PC-9 (cell line): ENCODE results near the gene SH3PXD2B. TPM values are rescaled to one million over a fixed set of nuclear protein-coding genes. Genes with fewer than 3 reads are reported as not detected.

ENCODE experiments used
- BruUV-seq: library from RNA; stranded (reverse); fragments of 400-500 nt; replicated peaks from 2 replicates; lab custom pipeline; 2021; lab: Mats Ljungman, UMichigan
- CTCF ChIA-PET: fragments of 300-600 bp; sonication (Branson Sonifier 250); formaldehyde crosslinking; loops from one replicate; lab custom pipeline; 2022; ENCODE audit warnings: antibody characterized with exemption; lab: Charles Lee
- POLR2A ChIA-PET: fragments of 300-600 bp; sonication (Branson Sonifier 250); formaldehyde crosslinking; loops from one replicate; lab custom pipeline; 2022; ENCODE audit warnings: antibody characterized with exemption; ENCODE audit not compliant: unreplicated experiment; lab: Charles Lee
- DNase-seq, 2 experiments: peaks; one replicate each; pipeline versions ENCODE4 v3.0.0 to v3.0.0-alpha.2; 2015 to 2022; ENCODE audit warnings: mixed read lengths in 1 of 2
- H2AFZ ChIP-seq: fragments of 200-600 bp; sonication (generic); 2 replicates; pipeline ENCODE4 v1.8.1; 2017; ENCODE audit warnings: antibody characterized with exemption
- H3F3A ChIP-seq: fragments of 200-600 bp; sonication (generic); 2 replicates; pipeline ENCODE4 v1.8.1; 2017; ENCODE audit warnings: antibody characterized with exemption, mild to moderate bottlenecking, low read depth; ENCODE audit not compliant: insufficient read depth
- H3K27ac ChIP-seq: fragments of 200-600 bp; sonication (generic); 2 replicates; pipeline ENCODE4 v1.6.1; 2016; ENCODE audit warnings: mixed run types
- H3K27me3 ChIP-seq: fragments of 200-600 bp; sonication (generic); 2 replicates; pipeline ENCODE4 v1.6.1; 2016; ENCODE audit warnings: low read depth, mixed run types; ENCODE audit not compliant: insufficient read depth
- H3K36me3 ChIP-seq: fragments of 200-600 bp; sonication (generic); 2 replicates; pipeline ENCODE4 v1.6.1; 2016; ENCODE audit warnings: low read depth, mixed run types
- H3K4me1 ChIP-seq: fragments of 200-600 bp; sonication (generic); replicated peaks from 2 replicates; pipeline ENCODE4 v1.6.1; 2016; ENCODE audit warnings: mixed run types; ENCODE audit not compliant: insufficient read depth
- H3K4me2 ChIP-seq: fragments of 200-600 bp; sonication (generic); 2 replicates; pipeline ENCODE4 v1.6.1; 2017; ENCODE audit warnings: mixed run types
- H3K4me3 ChIP-seq: fragments of 200-600 bp; sonication (generic); 2 replicates; pipeline ENCODE4 v1.6.1; 2016; ENCODE audit warnings: mixed run types
- H3K79me2 ChIP-seq: fragments of 200-600 bp; sonication (generic); 2 replicates; pipeline ENCODE4 v1.6.1; 2017; ENCODE audit warnings: low read depth, mixed run types
- H3K9me2 ChIP-seq: fragments of 200-600 bp; sonication (generic); 2 replicates; pipeline ENCODE4 v1.8.1; 2017; ENCODE audit warnings: mild to moderate bottlenecking; ENCODE audit not compliant: insufficient read depth
- H3K9me3 ChIP-seq: fragments of 200-600 bp; sonication (generic); 2 replicates; pipeline ENCODE4 v1.8.1; 2016; ENCODE audit warnings: low read depth; ENCODE audit not compliant: insufficient read depth
- H4K20me1 ChIP-seq: fragments of 200-600 bp; sonication (generic); 2 replicates; pipeline ENCODE4 v1.8.1; 2017; ENCODE audit not compliant: insufficient read depth
- CTCF ChIP-seq: fragments of 200-600 bp; sonication (generic); conservative IDR thresholded peaks from 2 replicates; pipeline ENCODE4 v1.6.1; 2017; ENCODE audit warnings: mixed run types, antibody characterized with exemption, mild to moderate bottlenecking, moderate library complexity
- EZH2 ChIP-seq: fragments of 200-600 bp; sonication (generic); IDR thresholded peaks from 2 replicates; pipeline ENCODE4 v1.8.0; 2017; ENCODE audit warnings: antibody characterized with exemption, low read depth
- intact Hi-C: fragments of 100-400 bp; cut with micrococcal nuclease; formaldehyde crosslinking; loops from one replicate; pipeline ENCODE4 v1.10.0; 2022; ENCODE audit not compliant: unreplicated experiment
- total RNA-seq: library from RNA; stranded (reverse); gene quantifications from 2 replicates; pipeline ENCODE4 v1.2.3, GENCODE V29; 2021

SH3PXD2B gene
- total RNA-seq, 1 experiment from 2014 or later: 29.3 TPM

- no peaks in the 10 kb centered on the region for H4K20me1 ChIP-seq
- TF ChIP-seq CTCF (no peak), EZH2 (no peak)
- peak overlapping the region; percentile 68 for H3K4me2 ChIP-seq
- H3K4me1 ChIP-seq: peaks cover 55% of the 10 kb centered on the region
- H3K79me2 ChIP-seq: no peaks in the 10 kb centered on the region
- no peak overlapping the region for H3K4me3 ChIP-seq
- POLR2A ChIA-PET: interaction anchor here (0.5 to 0.7 kb wide), 3 partner anchors 14 to 402 kb away, joined by 3 to 8 read pairs (median 5); no protein-coding TSS in a partner anchor
- 0 out of 2 replicates have a peak, but pooled peaks cover 5% of the 10 kb centered on the region for H3K36me3 ChIP-seq
- H3K9me3 ChIP-seq: no peaks in the 10 kb centered on the region
- no peaks in the 10 kb centered on the region for H3K9me2 ChIP-seq
- H2AFZ ChIP-seq: no peak overlapping the region
- H3K27me3 ChIP-seq: no peaks in the 10 kb centered on the region
- intact Hi-C loops: no loop called here
- no TSS peak for BruUV-seq
- CTCF ChIA-PET: interaction anchor here (0.6 to 1.1 kb wide), 2 partner anchors 44 to 83 kb away, joined by 3 to 5 read pairs; no protein-coding TSS in a partner anchor
- DNase-seq: peak; percentile 77 to 87
- peaks cover 35% of the 10 kb centered on the region for H3F3A ChIP-seq
- H3K27ac ChIP-seq: peak overlapping the region; percentile 74
Observed at GRCh38 chr5:172407822-172408221, 46.5 kb downstream of the SH3PXD2B start.

- H3K27ac ChIP-seq: peak overlapping the region; percentile 74
- H3K4me3 ChIP-seq: no peak overlapping the region
- POLR2A ChIA-PET: interaction anchor here (0.5 to 0.6 kb wide), 2 partner anchors 45 to 402 kb away, joined by 5 to 8 read pairs; no protein-coding TSS in a partner anchor
- no TSS peak for BruUV-seq
- H3K36me3 ChIP-seq: 0 out of 2 replicates have a peak, but pooled peaks cover 5% of the 10 kb centered on the region
- no peaks in the 10 kb centered on the region for H3K79me2 ChIP-seq
- no peak for DNase-seq
- H3K4me1 ChIP-seq: peaks cover 50% of the 10 kb centered on the region
- H3F3A ChIP-seq: peaks cover 29% of the 10 kb centered on the region
- CTCF ChIA-PET: interaction anchor here (0.5 to 1.1 kb wide), 3 partner anchors 44 to 117 kb away, joined by 3 to 5 read pairs (median 3); no protein-coding TSS in a partner anchor
- no peaks in the 10 kb centered on the region for H3K9me3 ChIP-seq
- H2AFZ ChIP-seq: no peak overlapping the region
- H3K27me3 ChIP-seq: no peaks in the 10 kb centered on the region
- no peak for TF ChIP-seq CTCF
- peak overlapping the region; percentile 68 for H3K4me2 ChIP-seq
- H3K9me2 ChIP-seq: no peaks in the 10 kb centered on the region
- no peaks in the 10 kb centered on the region for H4K20me1 ChIP-seq
- intact Hi-C loops: no loop called here
Observed at GRCh38 chr5:172407241-172407691, 47.1 kb downstream of the SH3PXD2B start.

DNA sequence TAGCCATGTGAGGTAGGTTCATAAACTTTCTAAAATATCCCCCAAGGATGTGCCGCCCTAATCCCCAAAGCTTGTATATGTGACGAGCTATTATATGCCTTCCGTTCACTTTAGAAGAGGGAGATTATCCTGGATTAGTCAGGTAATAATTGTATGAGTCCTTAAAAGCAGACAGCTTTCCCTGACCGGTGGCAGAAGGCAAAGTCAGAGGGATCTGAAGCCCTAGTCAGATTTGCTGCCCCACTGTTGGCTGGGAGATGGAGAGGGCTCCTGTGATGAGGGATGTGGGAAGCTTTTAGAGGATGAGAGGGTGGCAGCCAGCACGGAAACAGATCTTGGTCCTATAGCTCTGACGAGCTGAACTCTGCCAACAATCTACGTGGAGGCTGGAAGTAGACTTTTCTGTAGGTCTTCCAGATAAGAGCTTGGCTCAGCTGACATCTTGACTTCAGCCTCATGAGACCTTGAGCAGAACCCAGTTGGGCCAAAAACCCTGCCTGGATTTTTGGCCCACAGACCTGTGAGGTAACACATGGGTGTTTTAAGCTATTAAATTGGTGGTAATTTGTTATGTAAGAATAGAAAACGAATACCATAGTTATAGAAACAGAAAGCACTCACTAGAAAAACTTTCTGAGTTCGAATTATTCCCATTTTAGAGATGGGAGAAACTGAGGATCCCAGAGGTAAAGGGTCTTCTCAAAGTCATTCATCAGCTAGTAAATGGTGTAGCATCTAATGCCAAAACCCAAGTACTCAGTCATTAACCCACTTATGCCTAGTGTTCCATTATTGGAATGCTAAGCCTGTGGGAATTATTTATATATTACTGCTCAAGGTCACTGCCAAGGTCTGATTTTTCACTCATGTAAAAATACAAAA lies 48.9 kb downstream of the SH3PXD2B start:
- ChIA-PET CTCF (no interaction called here), POLR2A (no interaction called here)
- no peak overlapping the region for H3K27ac ChIP-seq
- H3K27me3 ChIP-seq: no peaks in the 10 kb centered on the region
- no peak overlapping the region for H3K4me3 ChIP-seq
- TF ChIP-seq CTCF (no peak), EZH2 (no peak)
- H4K20me1 ChIP-seq: no peaks in the 10 kb centered on the region
- peaks cover 23% of the 10 kb centered on the region for H3F3A ChIP-seq
- BruUV-seq: no TSS peak
- H2AFZ ChIP-seq: no peak overlapping the region
- H3K4me1 ChIP-seq: peaks cover 37% of the 10 kb centered on the region
- H3K4me2 ChIP-seq: no peak overlapping the region
- H3K36me3 ChIP-seq: 0 out of 2 replicates have a peak, but pooled peaks cover 5% of the 10 kb centered on the region
- intact Hi-C loops: no loop called here
- H3K9me2 ChIP-seq: no peaks in the 10 kb centered on the region
- H3K79me2 ChIP-seq: no peaks in the 10 kb centered on the region
- DNase-seq: no peak
- H3K9me3 ChIP-seq: no peaks in the 10 kb centered on the region
